ENCODE results near the gene S1PR4.

Gene S1PR4

DNA sequence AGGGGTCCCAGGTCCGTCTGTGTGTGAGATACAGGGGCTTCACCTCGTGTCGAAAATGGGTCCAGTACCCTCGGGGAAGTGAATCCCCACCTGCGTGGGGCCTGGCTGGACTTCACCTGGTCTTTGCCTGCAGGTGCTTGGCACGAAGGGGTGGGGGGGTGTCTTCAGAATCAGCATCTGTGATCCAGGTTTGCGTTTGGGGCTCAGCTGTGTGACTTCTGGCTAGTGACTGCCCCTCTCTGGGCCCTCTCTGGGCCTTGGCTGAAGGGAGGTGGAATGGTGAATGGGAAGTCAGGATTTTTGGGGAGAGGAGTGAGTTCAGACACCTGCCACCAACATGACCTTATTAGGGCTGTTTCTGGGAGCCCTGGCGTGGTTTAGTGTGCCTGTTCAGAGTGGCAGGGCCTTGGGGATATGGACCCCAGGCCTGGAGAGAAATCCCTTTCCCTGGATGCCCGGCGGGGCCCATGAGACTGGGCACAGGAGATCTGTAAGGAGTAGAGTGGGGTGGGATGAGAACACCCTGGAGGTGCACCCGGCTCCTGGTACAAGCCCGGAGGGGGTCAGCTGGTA lies 48.6 kb downstream of the S1PR4 start:
- no peak overlapping the region for H3K4me3 ChIP-seq (ENCODE audit: low read depth, low read length)
- no peaks in the 10 kb centered on the region for H3K27me3 ChIP-seq (ENCODE audit: control insufficient read depth, insufficient read depth, low read length)
- TF ChIP-seq, protein P1, sequence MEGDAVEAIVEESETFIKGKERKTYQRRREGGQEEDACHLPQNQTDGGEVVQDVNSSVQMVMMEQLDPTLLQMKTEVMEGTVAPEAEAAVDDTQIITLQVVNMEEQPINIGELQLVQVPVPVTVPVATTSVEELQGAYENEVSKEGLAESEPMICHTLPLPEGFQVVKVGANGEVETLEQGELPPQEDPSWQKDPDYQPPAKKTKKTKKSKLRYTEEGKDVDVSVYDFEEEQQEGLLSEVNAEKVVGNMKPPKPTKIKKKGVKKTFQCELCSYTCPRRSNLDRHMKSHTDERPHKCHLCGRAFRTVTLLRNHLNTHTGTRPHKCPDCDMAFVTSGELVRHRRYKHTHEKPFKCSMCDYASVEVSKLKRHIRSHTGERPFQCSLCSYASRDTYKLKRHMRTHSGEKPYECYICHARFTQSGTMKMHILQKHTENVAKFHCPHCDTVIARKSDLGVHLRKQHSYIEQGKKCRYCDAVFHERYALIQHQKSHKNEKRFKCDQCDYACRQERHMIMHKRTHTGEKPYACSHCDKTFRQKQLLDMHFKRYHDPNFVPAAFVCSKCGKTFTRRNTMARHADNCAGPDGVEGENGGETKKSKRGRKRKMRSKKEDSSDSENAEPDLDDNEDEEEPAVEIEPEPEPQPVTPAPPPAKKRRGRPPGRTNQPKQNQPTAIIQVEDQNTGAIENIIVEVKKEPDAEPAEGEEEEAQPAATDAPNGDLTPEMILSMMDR (IDR thresholded peaks at IDR 0.05): no peak
- H3K4me2 ChIP-seq (ENCODE audit: low read length): no peak overlapping the region
- no peaks in the 10 kb centered on the region for H3K4me1 ChIP-seq
- no peak overlapping the region for H3K27ac ChIP-seq
- no peaks in the 10 kb centered on the region for H3K79me2 ChIP-seq
- H3K9me3 ChIP-seq (ENCODE audit: control insufficient read depth, low read length): no peaks in the 10 kb centered on the region
- H2AFZ ChIP-seq: no peak overlapping the region
- H3K36me3 ChIP-seq (ENCODE audit: control insufficient read depth, insufficient read depth, low read length): no peaks in the 10 kb centered on the region
- H3K9ac ChIP-seq: no peak overlapping the region

DNA sequence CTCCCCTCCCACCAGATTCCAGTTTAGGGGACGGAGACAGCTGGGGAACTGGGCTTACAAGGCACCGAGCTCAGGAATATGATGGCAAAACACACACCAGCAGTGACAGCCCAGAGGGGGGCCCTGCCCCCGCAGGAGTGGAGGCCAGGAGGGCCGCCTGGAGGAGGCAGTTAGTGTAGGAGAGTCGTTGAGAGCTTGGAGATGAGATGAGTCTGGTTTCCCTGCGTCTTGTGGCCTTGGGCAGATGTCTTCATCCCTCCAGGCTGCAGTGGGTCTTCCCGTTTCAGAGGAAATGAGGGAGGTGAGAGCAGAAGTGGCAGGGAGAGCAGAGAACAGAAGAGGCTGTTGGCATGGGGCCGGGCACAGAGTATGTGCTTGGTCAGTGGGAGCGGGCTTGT lies 50.8 kb downstream of the S1PR4 start:
- H3K36me3 ChIP-seq (ENCODE audit: control insufficient read depth, insufficient read depth, low read length): no peaks in the 10 kb centered on the region
- H3K4me1 ChIP-seq: no peaks in the 10 kb centered on the region
- H3K9ac ChIP-seq: no peak overlapping the region
- H2AFZ ChIP-seq: no peak overlapping the region
- H3K4me2 ChIP-seq (ENCODE audit: low read length): no peak overlapping the region
- H3K79me2 ChIP-seq: no peaks in the 10 kb centered on the region
- no peak overlapping the region for H3K4me3 ChIP-seq (ENCODE audit: low read depth, low read length)
- H3K9me3 ChIP-seq (ENCODE audit: control insufficient read depth, low read length): no peaks in the 10 kb centered on the region
- H3K27ac ChIP-seq: no peak overlapping the region
- TF ChIP-seq, protein P1 (IDR thresholded peaks at IDR 0.05): no peak
- H3K27me3 ChIP-seq (ENCODE audit: control insufficient read depth, insufficient read depth, low read length): no peaks in the 10 kb centered on the region

All from parathyroid adenoma (tissue), 2 donors.